Measurements from ENCODE around the gene TMEM178B. TPM values are rescaled to one million over a fixed set of nuclear protein-coding genes. Genes with fewer than 3 reads are reported as not detected.

TMEM178B gene
- total RNA-seq, 1 donor, result 0.10 TPM

DNA sequence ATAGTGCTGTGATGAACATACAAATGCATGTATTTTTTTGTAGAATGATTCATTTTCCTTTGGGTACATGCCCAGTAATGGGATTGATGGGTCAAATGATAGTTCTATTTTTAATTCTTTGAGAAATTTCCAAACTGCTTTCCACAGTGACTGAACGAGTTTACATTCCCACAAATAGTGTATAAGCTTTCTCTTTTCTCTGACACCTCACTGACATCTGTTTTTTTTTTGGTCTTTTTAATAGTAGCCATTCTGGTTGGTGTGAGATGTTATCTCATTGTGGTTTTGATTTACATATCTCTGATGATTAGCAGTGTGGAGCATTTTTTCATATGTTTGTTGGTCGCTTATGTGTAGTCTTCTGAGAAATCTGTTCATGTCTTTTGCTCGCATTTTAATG, 282.3 kb downstream of the TMEM178B start:
- no peaks in the 10 kb centered on the region for H3K27me3 ChIP-seq (ENCODE audit: insufficient read depth, low read length)
- H3K4me3 ChIP-seq (ENCODE audit: low read length), result no peak overlapping the region
- H3K9me3 ChIP-seq (ENCODE audit: low read depth, low read length), result no peaks in the 10 kb centered on the region
- no peaks in the 10 kb centered on the region for H3K4me1 ChIP-seq (ENCODE audit: insufficient read depth, low read length)

DNA sequence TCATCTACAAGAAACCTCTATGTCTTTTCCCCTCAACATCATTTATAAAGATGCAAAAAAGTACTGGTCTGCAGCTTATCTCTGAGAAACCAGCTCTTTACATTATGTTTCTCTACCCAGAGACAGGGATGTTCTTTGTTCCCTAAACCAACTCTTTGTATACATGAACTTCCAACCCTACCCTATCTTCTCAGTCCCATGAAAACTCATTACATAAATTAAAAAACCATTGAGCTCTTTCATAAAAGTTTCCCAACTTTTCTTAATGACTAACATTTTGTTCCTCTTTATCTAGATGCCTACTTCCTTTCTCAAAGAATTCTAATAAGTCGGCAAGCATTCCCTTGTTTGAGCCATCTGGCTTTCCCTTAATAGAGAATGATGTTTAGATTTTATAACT, 284.5 kb downstream of the TMEM178B start:
- no peak overlapping the region for H3K4me3 ChIP-seq (ENCODE audit: low read length)
- H3K4me1 ChIP-seq (ENCODE audit: insufficient read depth, low read length), result no peaks in the 10 kb centered on the region
- H3K27me3 ChIP-seq (ENCODE audit: insufficient read depth, low read length), result no peaks in the 10 kb centered on the region
- H3K9me3 ChIP-seq (ENCODE audit: low read depth, low read length), result no peaks in the 10 kb centered on the region

DNA sequence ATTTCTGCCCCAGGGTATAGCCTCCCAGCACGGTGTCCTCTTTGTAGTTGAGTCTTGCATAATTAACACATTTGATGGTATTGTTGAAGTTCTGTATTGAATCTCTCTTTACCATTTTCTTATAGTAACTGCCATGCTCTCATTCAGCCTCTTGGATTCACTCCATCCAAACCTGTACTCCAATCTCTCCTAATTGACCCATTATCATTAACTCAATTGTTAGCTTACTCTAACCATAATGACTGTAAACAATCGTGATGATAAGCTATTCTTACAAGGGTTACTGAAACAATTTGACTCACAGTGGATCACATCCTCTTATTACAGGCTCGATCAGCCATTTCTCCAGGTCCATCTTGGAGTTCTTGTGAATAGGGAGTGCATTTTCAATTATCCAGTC, 285.4 kb downstream of the TMEM178B start:
- Histone ChIP-seq H3K27me3 (ENCODE audit: insufficient read depth, low read length) (no peaks in the 10 kb centered on the region), H3K4me3 (ENCODE audit: low read length) (no peak overlapping the region), H3K4me1 (ENCODE audit: insufficient read depth, low read length) (no peaks in the 10 kb centered on the region), H3K9me3 (ENCODE audit: low read depth, low read length) (no peaks in the 10 kb centered on the region)

DNA sequence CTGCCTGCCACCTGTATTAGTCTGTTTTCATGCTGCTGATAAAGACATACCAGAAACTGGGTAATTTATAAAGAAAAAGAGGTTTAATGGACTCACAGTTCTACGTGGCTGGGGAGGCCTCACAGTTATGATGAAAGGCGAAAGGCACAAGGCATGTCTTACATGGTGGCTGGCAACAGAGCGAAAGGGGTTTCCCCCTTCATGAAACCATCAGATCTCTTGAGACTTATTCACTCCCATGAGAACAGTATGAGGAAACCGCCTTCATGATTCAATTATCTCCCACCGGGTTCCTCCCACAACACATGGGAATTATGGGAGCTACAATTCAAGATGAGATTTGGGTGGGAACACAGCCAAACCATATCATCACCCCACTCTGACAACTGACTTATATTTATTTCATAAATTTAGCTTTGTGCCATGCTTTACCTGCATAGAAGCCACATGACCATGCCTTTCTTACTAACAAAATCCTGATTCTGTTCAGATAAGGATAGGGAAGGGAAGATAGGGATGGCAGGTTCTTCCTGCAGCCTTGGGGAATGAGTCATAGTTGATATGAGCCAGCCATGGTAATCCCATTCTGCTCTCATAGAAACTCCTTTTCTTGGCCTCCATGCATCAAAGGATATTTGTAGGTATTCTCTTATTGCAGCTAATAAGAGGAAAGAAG, 286.0 kb downstream of the TMEM178B start:
- no peaks in the 10 kb centered on the region for H3K9me3 ChIP-seq (ENCODE audit: low read depth, low read length)
- no peaks in the 10 kb centered on the region for H3K4me1 ChIP-seq (ENCODE audit: insufficient read depth, low read length)
- no peak overlapping the region for H3K4me3 ChIP-seq (ENCODE audit: low read length)
- no peaks in the 10 kb centered on the region for H3K27me3 ChIP-seq (ENCODE audit: insufficient read depth, low read length)

DNA sequence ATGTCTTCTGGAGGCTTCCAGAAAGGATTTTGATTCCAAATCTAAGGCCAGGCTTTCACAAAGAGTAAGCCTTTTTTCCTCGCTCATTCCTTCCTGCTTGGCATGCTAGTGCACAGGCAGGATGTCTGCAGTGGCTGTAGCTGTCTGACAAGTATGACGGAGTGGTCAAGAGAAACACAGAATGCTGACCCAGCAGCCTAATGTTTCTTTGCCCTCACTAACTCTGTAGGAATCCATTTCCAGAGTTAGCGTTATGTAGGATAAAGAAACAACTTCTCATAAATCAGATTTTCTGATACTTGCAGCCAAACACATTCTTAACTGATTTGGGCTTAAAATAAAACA, 286.5 kb downstream of the TMEM178B start:
- Histone ChIP-seq H3K9me3 (ENCODE audit: low read depth, low read length) (no peaks in the 10 kb centered on the region), H3K27me3 (ENCODE audit: insufficient read depth, low read length) (no peaks in the 10 kb centered on the region), H3K4me1 (ENCODE audit: insufficient read depth, low read length) (no peaks in the 10 kb centered on the region), H3K4me3 (ENCODE audit: low read length) (no peak overlapping the region)

DNA sequence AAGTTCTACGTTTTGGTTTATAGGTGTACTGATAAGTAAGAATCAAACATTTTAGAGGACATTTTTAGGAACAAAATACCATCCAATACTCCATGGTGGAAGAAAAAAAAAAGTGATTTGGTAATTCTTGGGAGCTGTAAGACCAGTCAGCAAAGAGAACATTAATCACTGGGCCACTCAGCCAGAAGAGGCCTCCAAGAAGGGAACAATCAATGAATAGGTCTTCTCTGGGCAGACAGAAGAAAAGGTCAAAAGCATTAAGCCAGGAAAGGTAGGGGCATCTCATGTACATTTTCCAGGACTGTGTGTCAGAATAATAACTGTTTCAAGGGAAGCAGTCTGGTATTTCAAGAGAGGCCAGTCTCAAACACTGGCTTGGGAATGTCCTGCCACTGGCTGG, 286.9 kb downstream of the TMEM178B start:
- H3K9me3 ChIP-seq (ENCODE audit: low read depth, low read length), result no peaks in the 10 kb centered on the region
- H3K4me1 ChIP-seq (ENCODE audit: insufficient read depth, low read length), result no peaks in the 10 kb centered on the region
- no peaks in the 10 kb centered on the region for H3K27me3 ChIP-seq (ENCODE audit: insufficient read depth, low read length)
- H3K4me3 ChIP-seq (ENCODE audit: low read length), result no peak overlapping the region

DNA sequence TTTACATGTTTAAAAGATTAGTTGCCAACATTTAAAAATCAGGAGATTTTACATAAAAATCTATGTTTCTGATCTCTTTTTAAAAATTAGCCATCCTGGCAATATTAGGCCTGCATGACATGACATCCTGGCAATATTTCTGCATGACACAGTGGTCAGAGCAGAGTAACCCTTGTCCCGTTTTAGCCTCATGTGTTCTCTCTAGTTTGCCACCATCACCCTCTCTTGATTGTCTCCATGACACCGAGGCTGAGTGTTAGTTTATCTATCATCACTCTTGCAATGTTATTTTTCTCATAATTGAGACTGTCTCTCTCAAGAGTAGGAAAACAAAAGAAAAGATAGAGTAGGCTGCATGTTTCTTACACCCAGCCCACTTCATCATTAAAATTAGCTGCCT, 287.6 kb downstream of the TMEM178B start:
- no peak overlapping the region for H3K4me3 ChIP-seq (ENCODE audit: low read length)
- no peaks in the 10 kb centered on the region for H3K9me3 ChIP-seq (ENCODE audit: low read depth, low read length)
- H3K4me1 ChIP-seq (ENCODE audit: insufficient read depth, low read length), result no peaks in the 10 kb centered on the region
- H3K27me3 ChIP-seq (ENCODE audit: insufficient read depth, low read length), result no peaks in the 10 kb centered on the region

DNA sequence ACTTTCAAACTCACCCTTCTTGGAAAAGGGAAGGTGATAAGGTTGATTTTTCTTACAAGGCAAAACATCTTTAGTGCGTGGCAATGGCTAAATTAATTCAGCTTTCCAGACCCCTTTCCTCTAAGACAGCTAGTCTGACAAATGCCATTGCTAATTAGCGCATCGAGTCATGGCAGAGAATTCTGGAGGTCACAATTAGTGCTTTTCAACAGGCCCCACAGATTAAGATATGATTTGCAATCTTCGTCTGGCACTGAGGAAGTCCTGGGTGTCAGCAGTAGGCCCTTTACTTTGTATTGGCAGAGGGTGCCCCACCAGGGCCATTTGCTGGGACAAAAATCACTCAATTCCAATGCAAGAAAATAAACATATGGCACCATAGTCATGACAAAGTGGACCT, 288.1 kb downstream of the TMEM178B start:
- H3K4me3 ChIP-seq (ENCODE audit: low read length), result no peak overlapping the region
- H3K27me3 ChIP-seq (ENCODE audit: insufficient read depth, low read length), result no peaks in the 10 kb centered on the region
- no peaks in the 10 kb centered on the region for H3K4me1 ChIP-seq (ENCODE audit: insufficient read depth, low read length)
- H3K9me3 ChIP-seq (ENCODE audit: low read depth, low read length), result no peaks in the 10 kb centered on the region

DNA sequence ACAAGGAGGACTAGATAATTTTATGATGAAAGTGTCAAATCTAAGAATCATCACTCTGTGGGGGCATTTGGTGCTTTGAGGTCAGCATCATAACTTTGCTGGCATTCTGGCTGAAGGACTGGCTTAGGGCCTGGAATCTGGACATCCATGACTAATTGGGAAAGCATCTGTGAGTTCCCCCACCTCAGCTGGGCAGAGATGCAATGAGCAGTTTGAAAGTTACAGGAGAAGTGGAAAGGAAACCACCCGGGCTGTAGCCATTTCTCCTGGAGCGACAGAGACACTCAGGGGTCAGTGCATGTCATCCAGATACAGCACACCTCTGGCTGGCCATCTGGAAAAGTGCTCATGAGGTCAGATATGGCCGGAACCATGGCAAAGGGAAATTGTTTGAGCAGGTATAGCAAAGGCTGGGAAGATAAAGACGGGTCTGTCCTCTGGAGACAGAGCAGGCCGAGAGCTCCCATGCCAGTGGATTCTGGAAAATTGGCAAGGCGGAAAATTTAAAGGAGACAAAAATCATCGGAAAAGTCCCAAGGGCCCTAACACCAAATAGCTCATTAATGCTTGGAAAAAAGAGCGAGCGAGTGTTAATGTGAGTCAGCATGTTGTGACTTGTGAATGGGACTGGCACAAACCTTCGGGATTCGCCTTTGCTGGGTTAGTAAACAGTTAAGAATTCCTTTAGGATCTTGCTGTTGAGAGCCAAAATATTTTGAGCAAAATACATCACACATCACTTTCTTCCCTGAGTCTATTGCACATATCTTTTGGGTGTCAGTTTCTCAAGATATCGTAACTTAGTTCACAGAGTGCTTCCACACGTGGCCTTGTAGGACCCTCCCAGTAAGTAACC, 288.9 kb downstream of the TMEM178B start:
- Histone ChIP-seq H3K4me3 (ENCODE audit: low read length) (no peak overlapping the region), H3K27me3 (ENCODE audit: insufficient read depth, low read length) (no peaks in the 10 kb centered on the region), H3K4me1 (ENCODE audit: insufficient read depth, low read length) (no peaks in the 10 kb centered on the region), H3K9me3 (ENCODE audit: low read depth, low read length) (no peaks in the 10 kb centered on the region)

DNA sequence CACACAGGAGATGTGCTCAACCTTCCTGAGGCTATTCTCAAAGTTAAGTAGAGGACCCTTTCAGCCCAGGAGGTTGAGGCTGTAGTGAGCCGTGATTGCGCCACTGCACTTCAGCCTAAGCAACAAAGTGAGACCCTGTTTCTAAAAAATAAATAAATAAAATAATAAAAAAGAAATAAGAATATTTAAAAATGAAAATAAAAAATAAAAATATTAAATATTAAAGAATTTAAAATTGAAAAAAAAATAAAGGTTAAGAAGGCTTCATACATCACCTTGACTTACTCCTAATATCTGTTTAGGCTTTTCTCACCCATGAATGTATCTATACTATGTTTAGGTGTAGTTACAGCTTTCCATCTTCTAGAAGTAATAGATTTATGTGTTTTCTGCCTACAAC, 289.9 kb downstream of the TMEM178B start:
- Histone ChIP-seq H3K4me3 (ENCODE audit: low read length) (no peak overlapping the region), H3K27me3 (ENCODE audit: insufficient read depth, low read length) (no peaks in the 10 kb centered on the region), H3K9me3 (ENCODE audit: low read depth, low read length) (no peaks in the 10 kb centered on the region), H3K4me1 (ENCODE audit: insufficient read depth, low read length) (no peaks in the 10 kb centered on the region)

DNA sequence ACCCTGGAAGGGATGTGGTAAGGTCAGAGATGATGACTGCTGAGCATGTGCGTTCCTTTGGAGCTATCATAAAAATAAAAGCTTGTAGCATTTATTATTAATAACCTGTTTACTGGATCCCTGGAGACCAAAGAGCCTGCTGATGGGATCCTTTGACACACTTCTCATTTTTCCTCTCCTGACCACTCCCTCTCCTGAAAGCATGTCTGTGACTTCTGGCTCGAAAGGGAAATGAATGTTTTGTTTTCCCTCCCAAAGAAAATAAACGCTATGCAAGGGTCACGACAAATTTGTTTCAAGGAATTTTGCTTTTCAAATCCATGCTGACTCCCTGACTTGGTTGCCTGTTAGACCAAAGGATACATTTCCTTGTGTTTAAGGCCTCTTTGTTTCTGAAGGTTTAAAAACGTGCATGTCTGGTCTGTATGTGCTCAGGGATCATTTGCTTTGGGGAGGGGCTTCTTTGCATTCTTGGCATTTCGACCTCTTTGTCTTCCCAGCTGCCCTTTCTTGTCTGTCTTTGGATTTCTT, 292.3 kb downstream of the TMEM178B start:
- Histone ChIP-seq H3K27me3 (ENCODE audit: insufficient read depth, low read length) (no peaks in the 10 kb centered on the region), H3K4me3 (ENCODE audit: low read length) (no peak overlapping the region), H3K9me3 (ENCODE audit: low read depth, low read length) (no peaks in the 10 kb centered on the region), H3K4me1 (ENCODE audit: insufficient read depth, low read length) (no peaks in the 10 kb centered on the region)

DNA sequence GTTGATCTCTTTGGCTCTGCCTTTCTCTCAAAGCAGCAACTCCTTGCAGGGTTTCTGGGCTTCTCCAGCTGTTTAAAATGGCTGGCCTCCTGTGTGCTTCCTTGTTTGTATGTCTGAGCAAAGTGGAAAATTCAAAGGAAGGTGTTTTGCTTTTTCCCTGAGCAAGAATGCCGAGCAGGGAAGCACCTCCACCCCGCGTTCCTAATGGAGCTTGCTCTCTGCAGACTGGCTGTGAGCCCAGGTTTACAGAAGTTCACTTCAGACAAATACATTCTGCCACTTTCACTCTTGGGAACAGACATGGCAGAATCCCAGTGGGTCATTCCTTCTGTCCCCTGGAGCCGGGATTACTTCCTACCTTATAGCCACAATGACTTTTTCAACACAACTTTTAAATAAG, 295.6 kb downstream of the TMEM178B start:
- no peak overlapping the region for H3K4me3 ChIP-seq (ENCODE audit: low read length)

DNA sequence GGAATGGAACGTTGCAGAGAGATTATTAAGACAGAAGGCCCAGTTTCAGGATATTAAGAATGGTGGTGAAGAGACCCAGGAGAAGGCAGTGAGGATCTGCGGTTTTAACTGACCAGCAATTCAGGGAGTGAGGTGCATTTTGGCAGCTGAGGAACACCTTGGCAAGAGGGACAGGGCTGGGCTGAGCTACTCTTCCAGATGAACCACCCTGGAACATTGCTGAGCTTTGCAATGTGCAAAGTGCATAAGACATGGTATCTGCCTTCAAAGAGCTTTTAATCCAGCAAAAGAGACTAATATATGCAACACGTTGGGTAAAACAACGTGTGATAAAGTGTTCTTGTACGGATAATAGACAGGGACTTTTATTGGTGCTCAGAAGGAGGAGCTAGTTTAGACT, 296.3 kb downstream of the TMEM178B start:
- H3K27me3 ChIP-seq (ENCODE audit: insufficient read depth, low read length), result no peaks in the 10 kb centered on the region
- H3K9me3 ChIP-seq (ENCODE audit: low read depth, low read length), result no peaks in the 10 kb centered on the region
- no peak overlapping the region for H3K4me3 ChIP-seq (ENCODE audit: low read length)
- no peaks in the 10 kb centered on the region for H3K4me1 ChIP-seq (ENCODE audit: insufficient read depth, low read length)

More for the DNA sequence above, 295.6 kb downstream of the TMEM178B start:
- H3K27me3 ChIP-seq (ENCODE audit: insufficient read depth, low read length), result no peaks in the 10 kb centered on the region
- no peaks in the 10 kb centered on the region for H3K9me3 ChIP-seq (ENCODE audit: low read depth, low read length)
- no peaks in the 10 kb centered on the region for H3K4me1 ChIP-seq (ENCODE audit: insufficient read depth, low read length)

DNA sequence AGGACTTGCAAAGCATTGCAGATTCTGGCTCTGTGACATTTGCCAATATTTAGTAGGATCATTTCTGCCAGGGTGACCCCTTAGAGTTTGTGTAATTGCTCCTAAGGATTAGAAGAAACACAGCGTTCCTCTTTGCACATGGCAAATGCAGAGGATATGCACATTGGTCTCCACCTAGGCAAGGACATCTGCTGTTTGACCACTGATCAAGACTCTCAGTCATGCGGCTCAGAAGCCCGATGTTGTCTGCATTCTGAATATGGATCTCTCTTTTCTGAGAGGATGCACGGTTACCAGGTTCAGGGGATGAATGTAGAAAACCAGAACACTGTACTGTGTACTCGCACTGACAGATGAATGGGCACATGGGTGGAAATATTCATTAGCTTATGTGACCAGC, 296.8 kb downstream of the TMEM178B start:
- Histone ChIP-seq H3K27me3 (ENCODE audit: insufficient read depth, low read length) (no peaks in the 10 kb centered on the region), H3K4me3 (ENCODE audit: low read length) (no peak overlapping the region), H3K4me1 (ENCODE audit: insufficient read depth, low read length) (no peaks in the 10 kb centered on the region), H3K9me3 (ENCODE audit: low read depth, low read length) (no peaks in the 10 kb centered on the region)

DNA sequence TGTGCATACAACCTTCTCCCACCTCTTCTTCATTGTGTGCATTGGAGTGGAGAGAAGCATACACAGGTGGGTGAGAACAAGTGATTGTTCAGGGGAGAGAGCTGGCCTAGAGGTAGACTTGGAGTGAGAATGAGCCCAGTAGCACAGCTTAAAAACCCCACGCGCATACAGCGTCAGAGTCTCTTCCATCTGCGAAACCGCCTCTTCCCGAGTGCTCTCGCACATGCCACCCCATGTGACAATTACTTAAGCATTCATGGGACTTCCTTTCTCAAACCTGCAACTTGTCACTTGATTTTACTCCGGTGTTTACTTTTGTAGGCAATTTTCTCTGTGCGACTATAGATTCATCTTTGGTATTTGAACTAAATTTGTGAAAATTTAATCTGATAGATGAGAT, 300.6 kb downstream of the TMEM178B start:
- Histone ChIP-seq H3K4me3 (ENCODE audit: low read length) (no peak overlapping the region), H3K4me1 (ENCODE audit: insufficient read depth, low read length) (no peaks in the 10 kb centered on the region), H3K9me3 (ENCODE audit: low read depth, low read length) (no peaks in the 10 kb centered on the region), H3K27me3 (ENCODE audit: insufficient read depth, low read length) (no peaks in the 10 kb centered on the region)

DNA sequence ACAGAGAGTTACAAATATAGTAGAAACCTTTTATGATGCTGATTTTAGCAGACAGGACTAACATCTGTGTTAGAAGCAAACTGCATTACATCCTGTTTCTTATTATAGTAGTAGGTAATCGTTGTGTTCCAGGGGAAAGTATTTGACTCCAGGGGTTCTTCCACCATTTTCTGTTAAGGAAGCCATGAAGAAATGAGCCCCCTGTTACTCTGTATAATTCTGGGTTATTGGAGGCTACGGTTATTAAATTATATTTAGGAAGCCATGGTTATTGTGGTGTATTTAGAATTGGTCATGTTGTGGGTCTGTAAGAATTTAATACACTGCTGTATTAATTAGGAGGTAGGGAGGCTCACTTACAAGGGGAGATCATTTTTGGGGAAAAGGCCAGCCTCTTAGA, 301.6 kb downstream of the TMEM178B start:
- H3K4me1 ChIP-seq (ENCODE audit: insufficient read depth, low read length), result no peaks in the 10 kb centered on the region
- no peaks in the 10 kb centered on the region for H3K27me3 ChIP-seq (ENCODE audit: insufficient read depth, low read length)
- H3K9me3 ChIP-seq (ENCODE audit: low read depth, low read length), result no peaks in the 10 kb centered on the region
- H3K4me3 ChIP-seq (ENCODE audit: low read length), result no peak overlapping the region
